Prostate gland (tissue), 2 donors: ENCODE measurements around the gene SEMA3E.
"Not testable (repeated sequence)": the region's sequence is repeated elsewhere in the genome, so short reads cannot be mapped to it uniquely, and the experiment has no call there.

ENCODE experiments used
- POLR2A ChIP-seq: fragments of 450-650 bp; IDR thresholded peaks from one replicate; pipeline ENCODE4 v1.6.1; 2016; ENCODE audit warnings: antibody characterized with exemption, mild to moderate bottlenecking
- POLR2AphosphoS5 ChIP-seq: sonication (generic); formaldehyde crosslinking; IDR thresholded peaks from one replicate; pipeline ENCODE4 v1.6.1; 2017; ENCODE audit warnings: antibody characterized with exemption
- TF ChIP-seq, protein P1 (sequence below), 4 experiments: fragments of 200-600 bp in 2 of 4; fragments of 450-650 bp in 2 of 4; sonication (generic) in 2 of 4; IDR thresholded peaks; 1 replicate in 3 of 4; 2 replicates in 1 of 4; pipeline ENCODE4 v1.5.1; 2016 to 2019; ENCODE audit warnings: antibody characterized with exemption in 4 of 4, mild to moderate bottlenecking in 2 of 4, moderate library complexity in 2 of 4

DNA sequence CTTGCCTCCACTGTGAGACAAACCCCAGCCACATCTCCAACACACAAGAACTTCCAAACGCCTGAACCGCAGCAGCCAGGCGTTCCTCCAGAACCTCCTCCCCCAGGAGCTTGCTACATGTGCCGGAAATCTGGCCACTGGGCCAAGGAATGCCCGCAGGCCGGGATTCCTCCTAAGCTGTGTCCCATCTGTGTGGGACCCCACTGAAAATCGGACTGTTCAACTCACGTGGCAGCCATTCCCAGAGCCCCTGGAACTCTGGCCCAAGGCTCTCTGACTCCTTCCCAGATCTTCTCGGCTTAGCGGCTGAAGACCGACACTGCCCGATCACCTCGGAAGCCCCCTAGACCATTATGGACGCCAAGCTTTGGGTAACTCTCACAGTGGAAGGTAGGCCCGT is 187.1 kb downstream of the SEMA3E start:
- TF ChIP-seq, protein P1, sequence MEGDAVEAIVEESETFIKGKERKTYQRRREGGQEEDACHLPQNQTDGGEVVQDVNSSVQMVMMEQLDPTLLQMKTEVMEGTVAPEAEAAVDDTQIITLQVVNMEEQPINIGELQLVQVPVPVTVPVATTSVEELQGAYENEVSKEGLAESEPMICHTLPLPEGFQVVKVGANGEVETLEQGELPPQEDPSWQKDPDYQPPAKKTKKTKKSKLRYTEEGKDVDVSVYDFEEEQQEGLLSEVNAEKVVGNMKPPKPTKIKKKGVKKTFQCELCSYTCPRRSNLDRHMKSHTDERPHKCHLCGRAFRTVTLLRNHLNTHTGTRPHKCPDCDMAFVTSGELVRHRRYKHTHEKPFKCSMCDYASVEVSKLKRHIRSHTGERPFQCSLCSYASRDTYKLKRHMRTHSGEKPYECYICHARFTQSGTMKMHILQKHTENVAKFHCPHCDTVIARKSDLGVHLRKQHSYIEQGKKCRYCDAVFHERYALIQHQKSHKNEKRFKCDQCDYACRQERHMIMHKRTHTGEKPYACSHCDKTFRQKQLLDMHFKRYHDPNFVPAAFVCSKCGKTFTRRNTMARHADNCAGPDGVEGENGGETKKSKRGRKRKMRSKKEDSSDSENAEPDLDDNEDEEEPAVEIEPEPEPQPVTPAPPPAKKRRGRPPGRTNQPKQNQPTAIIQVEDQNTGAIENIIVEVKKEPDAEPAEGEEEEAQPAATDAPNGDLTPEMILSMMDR (IDR thresholded peaks at IDR 0.05): not testable (repeated sequence)
- not testable (repeated sequence) for TF ChIP-seq POLR2A, POLR2AphosphoS5
